Urinary bladder (tissue), 4 donors: ENCODE data around the gene SCN3B. TPM values are rescaled to one million over a fixed set of nuclear protein-coding genes. Genes with fewer than 3 reads are reported as not detected.

Experiments
- DNase-seq: peaks from one replicate; pipeline ENCODE4 v3.0.0-alpha.2; 2015; ENCODE audit errors: extremely low spot score
- H3K27ac ChIP-seq: one replicate; pipeline ENCODE4 v1.5.1; 2013; ENCODE audit warnings: low read depth, mild to moderate bottlenecking, moderate library complexity
- H3K36me3 ChIP-seq: one replicate; pipeline ENCODE4 v1.6.1; 2013; ENCODE audit warnings: mild to moderate bottlenecking, moderate library complexity; ENCODE audit not compliant: insufficient read depth
- H3K4me1 ChIP-seq: one replicate; pipeline ENCODE4 v1.6.1; 2013; ENCODE audit warnings: mild to moderate bottlenecking, moderate library complexity; ENCODE audit not compliant: insufficient read depth
- H3K4me3 ChIP-seq: one replicate; pipeline ENCODE4 v1.5.1; 2013; ENCODE audit warnings: low read depth, low read length
- WGBS: extraction: QIAGEN DNeasy Blood & Tissue Kit; methylation state at CpG from one replicate; pipeline ENCODE4 v1.1.7; 2013; 5-methylcytosine and 5-hydroxymethylcytosine counted together
- polyA plus RNA-seq: library from polyadenylated mRNA; stranded (reverse); fragments of 200-250 nt; gene quantifications from one replicate; pipeline ENCODE4 v1.2.3, GENCODE V29; 2013
- total RNA-seq: library from RNA; depleted of rRNA; stranded (reverse); fragments of >200 nt; gene quantifications from one replicate; pipeline ENCODE4 v1.2.3, GENCODE V29; 2014
- donor health status: healthy with polysubstance abuse.
- donor health status: healthy.

The SCN3B gene
- total and polyA plus RNA-seq, 2 donors: 2.3 to 5.6 TPM

GRCh38 chr11:123585706-123586105 lies 68.7 kb downstream of the SCN3B start:
- no peaks in the 10 kb centered on the region for H3K36me3 ChIP-seq
- 38% methylated on average over 5 of the region's 5 CpGs for WGBS
- H3K4me1 ChIP-seq: no peaks in the 10 kb centered on the region
- no peak overlapping the region for H3K27ac ChIP-seq
- no peak overlapping the region for H3K4me3 ChIP-seq
- no peak for DNase-seq

GRCh38 chr11:123585206-123585605 lies 69.2 kb downstream of the SCN3B start:
- 82% methylated on average over 5 of the region's 5 CpGs for WGBS
- no peak for DNase-seq

GRCh38 chr11:123584737-123585136 lies 69.7 kb downstream of the SCN3B start:
- DNase-seq: no peak
- 80% methylated on average over 7 of the region's 7 CpGs for WGBS
- no peak overlapping the region for H3K27ac ChIP-seq
- H3K4me3 ChIP-seq: no peak overlapping the region
- no peaks in the 10 kb centered on the region for H3K4me1 ChIP-seq
- H3K36me3 ChIP-seq: no peaks in the 10 kb centered on the region

More at GRCh38 chr11:123585206-123585605, 69.2 kb downstream of the SCN3B start:
- Histone ChIP-seq H3K4me3 (no peak overlapping the region), H3K27ac (no peak overlapping the region), H3K4me1 (no peaks in the 10 kb centered on the region), H3K36me3 (no peaks in the 10 kb centered on the region)

- Histone ChIP-seq H3K27ac (no peak overlapping the region), H3K4me3 (no peak overlapping the region), H3K36me3 (no peaks in the 10 kb centered on the region), H3K4me1 (no peaks in the 10 kb centered on the region)
- no peak for DNase-seq
- WGBS: 89% methylated on average over 4 of the region's 4 CpGs
Observed at GRCh38 chr11:123584186-123584585, 70.2 kb downstream of the SCN3B start.

GRCh38 chr11:123582992-123583504 lies 71.4 kb downstream of the SCN3B start:
- Histone ChIP-seq H3K36me3 (no peaks in the 10 kb centered on the region), H3K4me3 (no peak overlapping the region), H3K27ac (no peak overlapping the region), H3K4me1 (no peaks in the 10 kb centered on the region)
- no peak for DNase-seq
- 94% methylated on average over 12 of the region's 12 CpGs for WGBS

GRCh38 chr11:123581651-123582399 lies 72.6 kb downstream of the SCN3B start:
- Histone ChIP-seq H3K4me1 (no peaks in the 10 kb centered on the region), H3K27ac (no peak overlapping the region), H3K36me3 (no peaks in the 10 kb centered on the region), H3K4me3 (no peak overlapping the region)
- no peak for DNase-seq
- WGBS: 88% methylated on average over 22 of the region's 22 CpGs

GRCh38 chr11:123580557-123581275 lies 73.7 kb downstream of the SCN3B start:
- Histone ChIP-seq H3K4me1 (no peaks in the 10 kb centered on the region), H3K36me3 (no peaks in the 10 kb centered on the region), H3K4me3 (no peak overlapping the region), H3K27ac (no peak overlapping the region)
- WGBS: 11% methylated on average over 25 of the region's 25 CpGs
- no peak for DNase-seq

- Histone ChIP-seq H3K4me3 (no peak overlapping the region), H3K27ac (no peak overlapping the region), H3K36me3 (no peaks in the 10 kb centered on the region), H3K4me1 (no peaks in the 10 kb centered on the region)
- WGBS: 87% methylated on average over 6 of the region's 6 CpGs
- DNase-seq: no peak
Observed at GRCh38 chr11:123580137-123580536, 74.3 kb downstream of the SCN3B start.

- H3K4me3 ChIP-seq: no peak overlapping the region
- no peaks in the 10 kb centered on the region for H3K36me3 ChIP-seq
- 89% methylated on average over 5 of the region's 5 CpGs for WGBS
- H3K4me1 ChIP-seq: no peaks in the 10 kb centered on the region
- no peak for DNase-seq
- H3K27ac ChIP-seq: no peak overlapping the region
Observed at GRCh38 chr11:123579482-123579812, 75.0 kb downstream of the SCN3B start.

Other genes starting within 250 kb of the SCN3B start
- 5.9 TPM for gene GRAMD1B, start 224.4 kb downstream of the SCN3B start, total RNA-seq
- 0.84 TPM for gene GRAMD1B, start 224.4 kb downstream of the SCN3B start, polyA plus RNA-seq
- 9.3 TPM for gene ZNF202, start 87.0 kb upstream of the SCN3B start, total RNA-seq
- 8.2 TPM for gene ZNF202, start 87.0 kb upstream of the SCN3B start, polyA plus RNA-seq
- not detected for gene OR6X1, start 99.9 kb upstream of the SCN3B start, total RNA-seq
- not detected for gene OR6X1, start 99.9 kb upstream of the SCN3B start, polyA plus RNA-seq
- gene OR6M1, start 151.7 kb upstream of the SCN3B start, total RNA-seq: not detected
- gene OR6M1, start 151.7 kb upstream of the SCN3B start, polyA plus RNA-seq: not detected
- not detected for gene TMEM225, start 231.0 kb upstream of the SCN3B start, total RNA-seq
- gene TMEM225, start 231.0 kb upstream of the SCN3B start, polyA plus RNA-seq: not detected
- 0.21 TPM for gene OR8D4, start 247.5 kb upstream of the SCN3B start, total RNA-seq
- not detected for gene OR8D4, start 247.5 kb upstream of the SCN3B start, polyA plus RNA-seq